ENCODE measurements around the gene MSRB1.

The MSRB1 gene

GRCh38 chr16:1942810-1943726 lies at the start of gene MSRB1:
Gene MSRB1 (minus strand): TSS chr16:1943199. CDS start chr16:1943156, 43 bp downstream.
- Mint-ChIP-seq H3K27me3 (no peaks in the 10 kb centered on the region), H3K9me3 (no peaks in the 10 kb centered on the region), H3K36me3 (peaks cover 17 to 20% of the 10 kb centered on the region in 2 donors), H3K4me3 (peak within 1 kb of the TSS; percentile 93 to 98), H3K27ac (peak within 1 kb of the TSS; percentile 95), H3K4me1 (peaks cover 14 to 28% of the 10 kb centered on the region in 2 donors)
- peak; percentile 98 for DNase-seq
- ATAC-seq (replicated peaks) = peak; percentile 91 to 95

DNA sequence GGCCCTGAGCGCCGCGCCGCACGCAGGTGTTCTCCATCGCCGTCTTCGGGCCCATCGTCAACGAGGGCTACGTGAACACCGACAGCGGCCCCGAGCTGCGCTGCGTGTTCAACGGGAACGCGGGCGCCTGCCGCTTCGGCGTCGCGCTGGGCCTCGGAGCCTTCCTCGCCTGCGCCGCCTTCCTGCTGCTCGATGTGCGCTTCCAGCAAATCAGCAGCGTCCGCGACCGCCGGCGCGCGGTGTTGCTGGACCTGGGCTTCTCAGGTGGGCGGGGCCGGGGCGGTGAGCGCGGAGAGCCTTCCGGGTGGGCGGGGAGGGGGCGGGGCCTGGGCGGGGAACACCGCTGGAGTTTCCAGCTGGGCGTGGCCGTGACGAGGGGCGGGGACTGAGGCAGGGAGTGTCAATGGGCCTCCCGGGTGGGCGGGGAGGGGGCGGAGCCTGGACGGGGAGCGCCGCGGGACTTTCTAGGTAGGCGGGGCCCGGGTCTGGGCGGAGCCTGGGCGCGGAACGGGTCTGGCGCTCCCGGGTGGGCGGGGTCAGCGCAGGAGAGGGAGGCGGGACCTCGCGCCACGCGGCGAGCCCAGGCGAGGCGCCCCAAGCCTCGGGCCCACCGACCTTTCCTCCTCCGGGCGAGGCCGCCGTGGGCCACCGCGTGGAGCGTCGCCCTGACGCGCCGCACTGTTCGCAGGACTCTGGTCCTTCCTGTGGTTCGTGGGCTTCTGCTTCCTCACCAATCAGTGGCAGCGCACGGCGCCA lies 49.1 kb upstream of the MSRB1 start:
- Mint-ChIP-seq H3K36me3 (peaks cover 17 to 45% of the 10 kb centered on the region in 2 donors), H3K27ac (peak overlapping the region; percentile 98), H3K9me3 (no peaks in the 10 kb centered on the region), H3K4me1 (peaks cover 23 to 37% of the 10 kb centered on the region in 2 donors), H3K27me3 (no peaks in the 10 kb centered on the region), H3K4me3 (peak overlapping the region; percentile 88 to 95)
- peak; percentile 51 to 54 for ATAC-seq (replicated peaks)
- DNase-seq = peak; percentile 87

DNA sequence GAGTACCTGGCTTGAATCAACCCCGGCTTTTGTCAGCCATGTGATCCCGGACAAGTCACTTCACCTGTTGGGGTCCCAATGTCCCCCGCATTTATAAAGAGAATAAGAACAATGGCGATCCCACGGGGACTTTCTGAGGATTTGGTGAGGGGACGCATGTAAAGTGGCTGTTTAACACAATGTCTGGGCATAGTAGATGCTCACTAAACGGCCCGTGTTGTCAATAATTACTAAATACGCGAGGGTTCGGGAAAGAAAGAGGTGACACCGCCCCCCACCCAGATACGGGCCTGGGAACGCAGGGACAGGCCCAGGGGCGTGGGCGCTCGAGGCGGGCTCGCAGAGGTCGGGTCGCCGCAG lies 48.6 kb upstream of the MSRB1 start:
- DNase-seq (no peak), ATAC-seq (replicated peaks) (no peak)
- no peaks in the 10 kb centered on the region for H3K9me3 Mint-ChIP-seq
- peak overlapping the region; percentile 98 for H3K27ac Mint-ChIP-seq
- H3K36me3 Mint-ChIP-seq = peaks cover 20 to 45% of the 10 kb centered on the region in 2 donors
- H3K4me1 Mint-ChIP-seq = peaks cover 28 to 37% of the 10 kb centered on the region in 2 donors
- peak overlapping the region; percentile 88 to 95 for H3K4me3 Mint-ChIP-seq
- no peaks in the 10 kb centered on the region for H3K27me3 Mint-ChIP-seq

DNA sequence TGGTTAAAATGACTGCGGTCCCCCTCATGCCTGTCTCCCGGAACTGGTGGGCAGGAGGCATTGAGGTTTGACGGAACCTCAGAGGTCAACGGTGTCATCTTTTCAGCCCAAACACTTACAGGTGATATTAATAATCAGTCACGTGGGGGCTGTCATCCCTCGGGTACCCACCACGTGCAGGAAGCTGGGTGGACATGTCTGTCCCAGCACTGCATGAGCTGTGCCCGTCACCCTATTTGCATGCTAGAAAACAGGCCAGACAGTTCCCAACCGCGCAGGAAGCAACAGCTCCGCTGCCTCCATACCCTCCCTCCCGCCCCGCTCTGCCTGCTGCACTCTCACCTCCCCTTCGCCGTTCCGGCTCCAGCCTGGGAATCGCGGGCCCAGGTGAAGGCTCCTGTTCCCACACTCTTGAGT lies 48.1 kb upstream of the MSRB1 start:
- Mint-ChIP-seq H3K36me3 (peaks cover 24 to 47% of the 10 kb centered on the region in 2 donors), H3K4me3 (peak overlapping the region; percentile 88 to 95), H3K9me3 (no peaks in the 10 kb centered on the region), H3K27ac (peak overlapping the region; percentile 98), H3K4me1 (peaks cover 31 to 39% of the 10 kb centered on the region in 2 donors), H3K27me3 (no peaks in the 10 kb centered on the region)
- peak; percentile 89 for DNase-seq
- ATAC-seq (replicated peaks) = peak; percentile 76 to 80

DNA sequence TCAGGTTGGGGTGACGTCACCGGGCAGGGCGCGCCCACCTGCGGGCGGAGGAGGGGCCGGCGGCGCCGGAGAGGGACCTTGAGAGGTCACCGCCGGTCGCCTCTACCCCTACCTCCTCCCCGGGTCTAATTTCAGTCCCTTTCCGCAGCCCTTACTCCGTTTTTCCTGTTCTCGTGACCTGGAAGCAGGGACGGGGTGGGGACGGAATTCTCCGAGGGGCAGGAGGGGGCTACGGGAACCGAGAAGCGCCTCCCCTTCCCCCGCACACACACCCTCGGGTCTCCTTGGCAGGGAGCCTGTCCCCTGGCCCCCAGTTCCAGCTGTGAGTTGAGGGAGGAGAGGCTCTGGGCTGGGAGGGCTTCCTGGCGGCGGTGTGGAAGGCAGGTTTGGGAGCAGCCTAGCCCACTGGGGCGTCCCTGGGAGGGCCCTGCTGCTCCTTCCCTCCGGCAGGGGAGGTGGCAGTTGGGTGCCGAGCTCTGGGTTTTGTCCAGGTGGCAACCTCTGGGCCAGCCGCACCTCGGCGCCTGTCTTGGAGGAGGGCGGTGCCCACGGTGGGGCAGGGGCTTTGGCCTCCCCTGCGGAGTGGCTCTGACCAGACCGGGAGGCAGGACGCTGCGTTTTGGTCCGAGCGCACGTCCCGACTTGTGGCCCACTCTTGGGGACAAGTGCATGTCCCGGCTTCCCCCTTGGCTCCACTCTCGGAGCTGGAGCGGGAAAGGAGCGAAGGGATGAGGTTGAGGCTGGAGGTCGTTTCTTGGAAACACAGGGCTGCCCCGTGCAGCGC lies 47.5 kb upstream of the MSRB1 start:
- ATAC-seq (replicated peaks) (peak; percentile 27 to 32), DNase-seq (peak; percentile 57)
- Mint-ChIP-seq H3K4me3 (peak overlapping the region; percentile 88 to 95), H3K9me3 (no peaks in the 10 kb centered on the region), H3K27ac (peak overlapping the region; percentile 98), H3K4me1 (peaks cover 33 to 43% of the 10 kb centered on the region in 2 donors), H3K27me3 (no peaks in the 10 kb centered on the region), H3K36me3 (peaks cover 23 to 49% of the 10 kb centered on the region in 2 donors)

- H3K9me3 Mint-ChIP-seq = no peaks in the 10 kb centered on the region
- H3K4me1 Mint-ChIP-seq = peaks cover 36 to 48% of the 10 kb centered on the region in 2 donors
- no peak overlapping the region for H3K27ac Mint-ChIP-seq
- DNase-seq (no peak), ATAC-seq (replicated peaks) (no peak)
- no peaks in the 10 kb centered on the region for H3K27me3 Mint-ChIP-seq
- peaks cover 18 to 43% of the 10 kb centered on the region in 2 donors for H3K36me3 Mint-ChIP-seq
- H3K4me3 Mint-ChIP-seq = peak overlapping the region; percentile 88 to 95
These were observed 47.0 kb upstream of the MSRB1 start for GRCh38 chr16:1990101-1990350.

DNA sequence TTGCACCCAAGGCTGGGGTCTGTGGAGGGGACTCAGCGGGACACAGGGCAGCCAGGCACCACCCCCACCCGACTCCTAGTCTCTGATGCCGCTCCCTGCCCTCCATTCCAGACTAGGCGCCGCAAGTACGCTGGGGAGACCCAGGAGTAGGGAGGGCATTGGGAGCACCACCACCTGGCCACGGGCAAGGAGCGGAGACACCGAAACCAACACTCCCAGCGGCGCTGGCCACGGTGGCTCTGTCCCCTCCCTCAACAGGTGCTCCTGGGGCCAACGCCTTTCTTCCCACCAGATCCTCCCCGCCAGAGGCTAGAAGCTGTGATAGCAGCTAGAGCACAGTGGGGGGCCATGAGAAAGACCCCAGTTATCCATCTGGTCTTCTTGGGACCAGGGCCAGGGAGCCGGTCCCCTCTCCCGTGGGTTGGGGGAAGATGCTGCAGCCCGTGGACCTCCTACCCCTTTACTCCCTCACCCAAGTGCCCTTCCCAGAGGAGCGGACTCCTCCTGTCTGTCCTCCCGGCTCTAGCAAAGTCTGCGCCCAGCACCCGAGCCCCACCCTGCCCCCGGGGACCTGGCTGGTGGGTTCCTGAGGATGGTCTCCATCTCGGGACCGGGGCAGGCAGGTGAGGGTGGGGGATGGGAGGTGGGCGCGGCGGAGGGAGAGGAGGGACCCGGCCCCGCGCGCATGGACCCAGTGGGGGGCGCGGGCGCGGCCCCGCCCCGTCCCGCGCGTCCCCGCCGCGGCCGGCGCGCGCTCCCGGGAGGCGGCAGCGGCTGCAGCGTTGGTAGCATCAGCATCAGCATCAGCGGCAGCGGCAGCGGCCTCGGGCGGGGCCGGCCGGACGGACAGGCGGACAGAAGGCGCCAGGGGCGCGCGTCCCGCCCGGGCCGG lies 46.5 kb upstream of the MSRB1 start, which contains the start of gene SYNGR3:
Gene SYNGR3, plus strand, starts transcription at position 762 of the 892 bp plus-strand sequence. CDS start 133 bp downstream, outside the sequence.
- Mint-ChIP-seq H3K9me3 (no peaks in the 10 kb centered on the region), H3K27ac (peak within 1 kb of the TSS; percentile 98), H3K4me1 (peaks cover 39 to 53% of the 10 kb centered on the region in 2 donors), H3K4me3 (peak within 1 kb of the TSS; percentile 88 to 95), H3K36me3 (peaks cover 18 to 43% of the 10 kb centered on the region in 2 donors), H3K27me3 (no peaks in the 10 kb centered on the region)
- ATAC-seq (replicated peaks) (no peak), DNase-seq (no peak)

DNA sequence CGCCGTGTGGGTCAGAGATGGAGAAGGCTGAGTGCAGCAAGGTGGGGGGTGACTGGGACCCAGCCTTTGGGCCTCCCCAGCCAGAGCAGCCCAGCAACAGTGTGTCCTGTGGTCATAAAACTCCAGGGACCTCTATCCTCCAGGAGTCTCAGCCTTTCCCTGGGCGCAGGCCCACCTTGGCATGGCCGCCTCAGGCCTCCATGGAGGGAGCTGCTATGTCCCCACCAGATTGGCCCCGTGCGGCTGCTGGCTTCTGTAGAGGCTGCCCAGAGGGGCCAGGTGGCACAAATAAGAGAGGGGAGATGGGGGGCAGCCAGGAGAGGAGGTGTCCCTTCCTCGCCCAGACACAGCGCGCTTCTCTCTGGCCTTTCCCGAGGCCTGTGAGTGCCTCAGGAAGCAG lies 44.2 kb upstream of the MSRB1 start:
- Mint-ChIP-seq H3K9me3 (no peaks in the 10 kb centered on the region), H3K4me1 (peaks cover 37 to 58% of the 10 kb centered on the region in 2 donors), H3K4me3 (no peak overlapping the region), H3K27ac (peak overlapping the region; percentile 81), H3K27me3 (peaks cover 10 to 11% of the 10 kb centered on the region in 2 donors), H3K36me3 (peaks cover 10 to 31% of the 10 kb centered on the region in 2 donors)
- DNase-seq = no peak
- ATAC-seq (replicated peaks) = no peak

DNA sequence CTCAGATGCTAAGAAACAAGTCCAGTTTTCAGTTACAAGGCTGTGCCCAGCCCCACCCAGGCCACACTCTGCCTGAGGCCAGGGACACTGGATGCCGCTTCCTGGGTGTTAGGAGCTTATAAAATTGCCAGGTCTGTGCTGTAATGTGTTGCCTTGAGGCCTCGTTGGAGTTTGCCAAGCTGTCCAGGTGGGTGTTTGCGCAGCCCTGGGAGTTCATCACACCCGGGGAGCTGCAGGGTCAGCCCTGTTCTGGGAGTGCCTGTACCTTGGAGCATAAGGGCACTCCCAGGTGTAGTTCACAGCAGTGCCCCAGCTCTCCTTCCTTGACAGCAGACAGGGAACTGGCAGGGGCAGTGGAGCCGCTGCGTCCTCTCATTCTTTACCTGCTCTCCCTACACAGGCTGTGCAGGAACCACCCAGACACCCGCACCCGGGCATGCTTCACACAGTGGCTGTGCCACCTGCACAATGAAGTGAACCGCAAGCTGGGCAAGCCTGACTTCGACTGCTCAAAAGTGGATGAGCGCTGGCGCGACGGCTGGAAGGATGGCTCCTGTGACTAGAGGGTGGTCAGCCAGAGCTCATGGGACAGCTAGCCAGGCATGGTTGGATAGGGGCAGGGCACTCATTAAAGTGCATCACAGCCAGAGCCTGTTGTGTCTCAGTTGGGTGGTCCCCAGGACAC lies 42.6 kb upstream of the MSRB1 start:
- DNase-seq = no peak
- H3K27me3 Mint-ChIP-seq = peaks cover 21 to 22% of the 10 kb centered on the region in 2 donors
- H3K4me1 Mint-ChIP-seq = peaks cover 46 to 60% of the 10 kb centered on the region in 2 donors
- H3K9me3 Mint-ChIP-seq = no peaks in the 10 kb centered on the region
- ATAC-seq (replicated peaks) = no peak
- H3K4me3 Mint-ChIP-seq = peak overlapping the region; percentile 85 to 87
- peaks cover 10 to 24% of the 10 kb centered on the region in 2 donors for H3K36me3 Mint-ChIP-seq
- H3K27ac Mint-ChIP-seq = no peak overlapping the region

DNA sequence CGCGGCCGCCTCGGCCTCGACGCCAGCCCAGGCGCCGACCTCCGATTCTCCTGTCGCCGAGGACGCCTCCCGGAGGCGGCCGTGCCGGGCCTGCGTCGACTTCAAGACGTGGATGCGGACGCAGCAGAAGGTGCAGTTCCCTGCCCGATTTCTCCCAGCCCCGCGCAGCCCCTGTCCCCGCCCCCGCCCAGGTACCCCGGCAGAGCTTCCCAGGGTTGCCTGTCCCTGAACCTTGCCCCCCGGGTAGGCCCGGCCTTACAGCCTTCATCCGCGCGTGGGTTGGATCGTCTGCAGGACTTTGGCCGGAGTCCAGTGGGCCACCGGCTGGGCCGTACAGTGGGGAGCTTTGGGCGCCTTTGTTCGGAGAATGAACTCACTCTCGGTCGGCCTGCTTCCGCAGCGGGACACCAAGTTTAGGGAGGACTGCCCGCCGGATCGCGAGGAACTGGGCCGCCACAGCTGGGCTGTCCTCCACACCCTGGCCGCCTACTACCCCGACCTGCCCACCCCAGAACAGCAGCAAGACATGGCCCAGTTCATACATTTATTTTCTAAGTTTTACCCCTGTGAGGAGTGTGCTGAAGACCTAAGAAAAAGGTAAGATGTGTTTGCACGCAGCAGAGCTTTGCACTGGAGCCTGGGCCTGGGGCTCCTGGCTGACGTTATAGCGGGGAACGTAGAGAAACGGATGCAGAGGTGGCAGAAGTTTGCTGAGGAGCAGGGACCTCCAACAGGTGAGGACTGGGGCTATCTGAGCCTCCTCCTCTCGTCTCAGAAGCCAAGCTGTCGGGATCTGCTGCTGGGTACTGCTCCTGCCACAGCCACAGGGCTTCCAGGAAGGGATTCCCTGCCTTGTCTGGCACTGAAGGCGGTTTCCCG lies 41.6 kb upstream of the MSRB1 start:
- H3K27me3 Mint-ChIP-seq = peaks cover 23 to 28% of the 10 kb centered on the region in 2 donors
- peaks cover 12 to 25% of the 10 kb centered on the region in 2 donors for H3K36me3 Mint-ChIP-seq
- peak overlapping the region; percentile 88 for H3K27ac Mint-ChIP-seq
- ATAC-seq (replicated peaks) = peak; percentile 26 to 35
- H3K4me3 Mint-ChIP-seq = peak overlapping the region; percentile 85 to 87
- no peak for DNase-seq
- H3K4me1 Mint-ChIP-seq = peaks cover 47 to 70% of the 10 kb centered on the region in 2 donors
- H3K9me3 Mint-ChIP-seq = no peaks in the 10 kb centered on the region

DNA sequence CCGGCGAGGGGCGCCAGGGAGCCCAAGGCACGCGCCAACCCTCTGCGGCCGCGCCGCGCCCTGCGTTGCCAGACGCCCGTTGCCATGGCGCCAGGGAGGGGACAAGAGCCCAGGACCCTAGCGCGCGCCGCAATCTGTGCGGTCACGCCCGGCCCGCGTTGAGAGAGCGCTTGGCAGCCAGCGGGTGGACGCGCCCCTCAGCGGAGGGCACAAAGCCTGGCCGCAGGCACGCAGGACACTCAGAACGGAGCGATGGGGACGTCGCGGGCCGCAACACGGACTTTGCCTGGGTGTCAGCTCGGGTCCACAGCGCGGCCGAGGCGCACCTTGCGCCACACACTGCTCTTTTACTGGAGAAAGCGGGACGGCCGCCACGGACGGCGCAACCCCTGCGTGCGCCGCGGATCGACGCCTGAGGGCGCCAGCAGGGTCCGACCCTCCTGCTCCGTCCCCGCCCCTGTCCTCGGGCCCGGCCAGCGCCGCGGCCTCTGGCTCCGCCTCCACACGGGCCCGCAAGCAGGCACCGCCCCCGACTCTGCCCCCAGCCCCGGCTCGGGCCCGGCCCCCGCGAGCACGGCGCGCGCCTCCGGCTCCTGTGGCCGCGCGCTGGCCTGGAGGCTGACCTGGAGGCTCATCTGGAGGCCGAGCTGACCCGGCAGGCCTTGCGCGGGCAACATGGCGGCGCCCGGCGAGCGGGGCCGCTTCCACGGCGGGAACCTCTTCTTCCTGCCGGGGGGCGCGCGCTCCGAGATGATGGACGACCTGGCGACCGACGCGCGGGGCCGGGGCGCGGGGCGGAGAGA lies 40.7 kb upstream of the MSRB1 start, which contains the start of gene GFER:
Gene GFER, plus strand, starts transcription at position 650 of the 803 bp plus-strand sequence. Its CDS starts 26 bp downstream, at position 676.
- peak within 1 kb of the TSS; percentile 85 to 87 for H3K4me3 Mint-ChIP-seq
- H3K4me1 Mint-ChIP-seq = peaks cover 46 to 66% of the 10 kb centered on the region in 2 donors
- peaks cover 16 to 29% of the 10 kb centered on the region in 2 donors for H3K36me3 Mint-ChIP-seq
- peak; percentile 88 for DNase-seq
- H3K27me3 Mint-ChIP-seq = peaks cover 23 to 31% of the 10 kb centered on the region in 2 donors
- H3K9me3 Mint-ChIP-seq = no peaks in the 10 kb centered on the region
- peak; percentile 82 to 91 for ATAC-seq (replicated peaks)
- H3K27ac Mint-ChIP-seq = peak within 1 kb of the TSS; percentile 88

All from stimulated activated naive B cell treated with anti-CD40 and anti-IgM and Interleukin-4, amounts not matched to agents 10 μg/mL and 1 μg/mL and 100 μg/mL, for 72 hours (primary cell).